Measurements from ENCODE around the gene AMPD1.
A peak's percentile ranks its signal among the peaks of the same experiment; 100 is the strongest.

The AMPD1 gene

DNA sequence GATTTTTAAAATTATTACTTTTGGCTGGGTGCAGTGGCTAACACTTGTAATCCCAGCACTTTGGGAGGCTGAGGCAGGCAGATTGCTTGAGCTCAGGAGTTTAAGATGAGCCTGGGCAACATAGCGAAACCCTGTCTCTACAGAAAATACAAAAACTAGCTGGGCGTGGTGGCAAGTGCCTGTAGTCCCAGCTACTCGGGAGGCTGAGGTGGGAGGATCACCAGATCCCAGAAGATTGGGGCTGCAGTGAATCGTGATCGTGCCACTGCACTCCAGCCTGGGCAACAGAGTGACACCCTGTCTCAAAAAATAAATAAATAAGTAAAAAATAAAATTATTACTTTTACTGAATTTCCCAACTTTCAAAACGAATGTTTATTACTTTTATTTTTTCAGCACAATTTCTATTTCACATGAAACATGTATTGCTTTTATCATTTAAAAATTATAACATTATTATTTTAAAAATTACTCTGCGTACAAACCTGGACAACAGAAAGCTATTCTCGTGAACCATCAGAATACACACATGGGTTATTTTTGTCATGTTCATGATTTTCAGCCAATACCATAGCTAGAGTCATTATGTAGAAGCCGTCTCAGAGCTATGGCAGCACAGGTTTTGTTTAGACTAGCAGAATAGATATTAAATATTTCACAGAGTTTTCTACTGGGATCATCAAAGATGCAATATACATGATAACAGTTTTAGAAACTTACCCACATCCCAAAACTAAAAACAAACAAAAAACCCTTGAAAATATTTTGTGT lies 621 bp downstream of the AMPD1 start:
- no peak for DNase-seq

DNA sequence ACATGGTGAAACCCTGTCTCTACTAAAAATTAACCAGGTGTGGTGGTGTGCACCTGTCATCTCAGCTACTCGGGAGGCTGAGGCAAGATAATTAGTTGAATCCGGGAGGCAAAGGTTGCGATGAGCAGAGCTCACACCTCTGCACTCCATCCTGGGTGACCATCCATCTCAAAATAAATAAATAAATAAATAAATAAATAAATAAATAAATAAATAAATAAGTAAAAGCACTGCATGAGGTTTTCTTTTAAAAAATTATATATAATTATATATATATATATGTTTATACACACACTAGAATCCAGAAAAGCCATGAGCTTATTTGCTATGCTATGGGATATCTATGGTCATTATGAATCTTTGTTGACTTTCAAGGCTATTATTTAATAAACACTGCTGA lies 2.4 kb downstream of the AMPD1 start:
- DNase-seq, result no peak

DNA sequence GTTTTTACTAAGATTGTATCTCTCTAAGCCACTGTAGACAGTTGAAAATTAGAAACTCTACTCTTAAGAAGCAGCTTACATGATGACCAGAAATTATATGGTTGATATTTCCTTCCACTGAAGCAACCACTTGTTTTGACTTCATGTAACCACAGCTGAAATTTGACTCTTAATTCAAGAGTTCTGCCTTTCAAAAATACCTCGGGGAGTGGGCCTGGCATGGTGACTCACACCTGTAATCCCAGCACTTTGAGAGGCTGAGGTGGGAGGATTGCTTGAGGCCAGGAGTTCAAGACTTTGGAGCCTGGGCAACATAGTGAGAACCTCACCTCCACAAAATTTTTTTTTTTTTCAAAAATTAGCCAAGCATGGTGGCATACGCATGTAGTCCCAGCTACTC lies 4.3 kb downstream of the AMPD1 start:
- no peak for DNase-seq

DNA sequence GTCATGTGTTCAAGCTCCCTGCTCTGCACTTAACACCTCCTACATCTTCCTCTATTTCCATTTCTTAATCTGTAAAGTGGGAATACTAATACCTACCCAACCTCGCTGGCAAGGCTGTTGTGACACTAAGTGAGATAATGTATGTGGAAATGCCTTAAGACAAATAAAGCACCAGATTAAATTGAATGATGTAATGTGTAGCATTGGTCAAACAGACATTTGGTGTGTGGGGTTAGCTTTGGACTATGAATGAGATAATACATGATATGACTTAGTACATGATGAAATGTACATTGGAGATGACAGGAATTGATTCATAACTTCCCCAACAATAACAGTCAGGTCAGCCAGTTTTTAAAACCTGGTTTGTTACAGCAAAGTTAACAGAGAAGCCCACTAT lies 5.2 kb downstream of the AMPD1 start:
- no peak for DNase-seq

DNA sequence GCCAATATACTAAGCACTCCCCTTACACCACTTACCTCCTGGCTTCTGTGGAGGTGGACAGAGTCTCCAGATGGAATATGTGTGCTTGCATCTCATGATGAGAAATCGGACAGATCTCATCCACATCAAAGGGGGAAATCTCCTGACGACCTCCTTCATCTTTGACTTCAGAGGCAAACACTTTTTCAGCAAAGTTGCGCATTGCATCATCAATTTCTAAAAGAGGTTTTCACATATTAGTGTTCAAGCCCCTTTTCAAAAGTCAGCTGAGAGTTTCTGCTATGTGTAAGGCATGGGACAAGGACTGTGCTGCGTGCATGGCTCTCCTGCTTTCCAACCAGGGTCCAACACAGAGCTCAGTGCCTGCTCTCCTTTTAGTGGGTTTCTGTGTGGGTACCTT lies 6.8 kb downstream of the AMPD1 start:
- no peak for DNase-seq

DNA sequence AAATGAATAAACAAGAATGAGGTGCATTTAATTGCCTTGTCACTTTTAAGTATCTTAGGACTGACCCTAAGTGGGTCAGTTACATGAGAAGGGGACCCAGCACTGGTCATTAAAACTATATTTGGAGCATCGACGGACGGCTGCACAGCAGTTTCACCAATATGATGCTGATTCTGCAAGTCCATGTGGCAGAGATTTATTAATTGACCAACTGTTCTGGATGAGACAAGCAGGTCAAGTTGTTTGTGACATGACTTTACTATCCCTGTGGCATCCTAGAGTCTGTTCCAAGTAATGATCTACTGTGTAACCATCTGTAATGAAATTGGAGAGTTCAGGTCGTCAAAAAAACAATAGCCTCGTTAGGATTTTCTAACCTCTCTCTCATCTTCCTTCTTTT lies 9.5 kb downstream of the AMPD1 start:
- no peak for DNase-seq

DNA sequence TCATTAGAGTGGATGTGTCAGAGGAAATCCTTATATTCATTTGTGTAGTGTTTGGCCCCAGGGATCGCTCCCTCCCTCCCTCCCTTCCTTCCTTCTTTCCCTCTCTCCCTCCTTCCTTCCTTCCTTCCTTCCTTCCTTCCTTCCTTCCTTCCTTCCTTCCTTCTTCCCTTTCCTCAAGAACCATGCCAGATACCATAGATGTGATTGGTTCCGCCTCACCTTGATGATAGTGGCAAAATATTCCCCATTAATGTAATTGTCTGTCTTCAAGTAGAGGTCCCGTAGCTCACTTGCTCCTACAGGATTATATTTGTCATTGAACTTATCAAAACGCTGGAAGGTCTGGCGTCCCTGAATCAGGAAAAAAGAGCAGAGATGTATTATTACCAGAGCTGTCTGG lies 17.7 kb downstream of the AMPD1 start:
- DNase-seq, result no peak

DNA sequence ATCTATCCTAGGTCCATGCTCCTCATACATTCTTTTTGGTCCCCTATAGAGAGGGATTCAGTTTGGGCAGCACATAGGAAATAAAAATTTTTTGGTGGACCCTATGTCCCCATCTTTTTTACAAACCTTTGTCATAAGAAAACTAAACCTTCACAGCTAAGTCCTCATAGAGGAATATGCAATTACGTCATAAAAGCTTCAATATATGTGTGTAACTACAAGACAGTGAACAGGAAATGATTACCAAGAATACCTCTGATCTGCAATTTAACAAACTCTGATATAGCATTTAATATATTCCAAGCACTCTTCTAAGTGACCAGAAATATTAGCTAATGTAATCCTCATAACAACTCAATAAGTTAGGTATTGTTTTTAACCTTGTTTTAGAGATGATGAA lies 19.2 kb downstream of the AMPD1 start:
- no peak for DNase-seq

DNA sequence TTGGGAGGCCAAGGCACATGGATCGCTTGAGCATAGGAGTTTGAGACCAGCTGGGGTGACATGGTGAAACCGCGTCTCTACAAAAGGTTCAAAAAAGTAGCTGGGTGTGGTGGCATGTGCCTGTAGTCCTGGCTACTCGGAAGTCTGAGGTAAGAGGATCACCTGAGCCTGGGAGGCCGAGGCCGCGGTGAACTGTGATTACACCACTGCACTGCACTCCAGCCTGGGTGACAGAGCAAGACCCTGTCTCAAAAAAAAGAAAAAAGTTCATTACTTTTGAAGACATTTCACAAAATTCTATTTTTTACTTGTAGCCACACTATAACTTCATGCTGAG lies 23.4 kb downstream of the AMPD1 start:
- DNase-seq, result no peak

DNA sequence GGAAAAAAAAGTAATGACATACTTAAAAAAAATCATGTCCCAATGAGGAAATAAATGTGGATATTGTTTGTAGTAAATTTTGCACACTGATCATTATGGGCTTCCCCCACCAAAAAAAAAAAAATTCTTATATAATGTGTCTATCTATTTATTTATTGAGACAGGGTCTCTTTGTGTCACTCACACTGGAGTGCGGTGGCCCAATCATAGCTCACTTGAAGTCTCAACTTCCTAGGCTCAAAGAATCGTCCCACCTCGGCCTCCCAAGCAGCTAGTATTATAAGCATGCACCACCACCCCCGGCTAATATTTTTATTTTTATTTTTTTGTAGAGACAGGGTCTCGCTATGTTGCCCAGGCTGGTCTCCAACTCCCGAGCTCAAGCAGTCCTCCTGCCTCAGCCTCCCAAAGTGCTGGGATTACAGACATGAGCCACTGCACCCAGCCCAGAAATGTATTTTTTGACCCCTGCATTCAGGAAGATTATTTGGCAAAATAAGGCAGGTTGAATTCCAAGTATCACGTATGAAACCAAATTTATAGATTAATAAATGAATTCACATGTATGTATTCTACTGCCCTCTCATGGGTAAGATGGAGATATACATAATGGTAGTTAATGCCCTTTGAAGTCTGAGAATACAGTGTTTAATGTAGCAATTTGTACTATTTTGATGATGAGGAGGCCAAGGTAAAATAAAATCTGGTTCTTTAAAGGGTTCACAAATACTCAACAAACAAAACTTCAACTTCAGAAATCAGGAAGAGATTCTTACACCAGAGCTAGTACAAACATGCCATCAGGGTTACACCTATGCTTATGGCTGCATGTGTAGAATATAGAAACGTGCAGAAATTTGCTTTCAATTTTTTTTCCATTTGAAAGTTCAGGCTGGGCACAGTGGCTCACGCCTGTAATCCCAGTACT lies 24.1 kb downstream of the AMPD1 start:
- DNase-seq, result no peak

DNA sequence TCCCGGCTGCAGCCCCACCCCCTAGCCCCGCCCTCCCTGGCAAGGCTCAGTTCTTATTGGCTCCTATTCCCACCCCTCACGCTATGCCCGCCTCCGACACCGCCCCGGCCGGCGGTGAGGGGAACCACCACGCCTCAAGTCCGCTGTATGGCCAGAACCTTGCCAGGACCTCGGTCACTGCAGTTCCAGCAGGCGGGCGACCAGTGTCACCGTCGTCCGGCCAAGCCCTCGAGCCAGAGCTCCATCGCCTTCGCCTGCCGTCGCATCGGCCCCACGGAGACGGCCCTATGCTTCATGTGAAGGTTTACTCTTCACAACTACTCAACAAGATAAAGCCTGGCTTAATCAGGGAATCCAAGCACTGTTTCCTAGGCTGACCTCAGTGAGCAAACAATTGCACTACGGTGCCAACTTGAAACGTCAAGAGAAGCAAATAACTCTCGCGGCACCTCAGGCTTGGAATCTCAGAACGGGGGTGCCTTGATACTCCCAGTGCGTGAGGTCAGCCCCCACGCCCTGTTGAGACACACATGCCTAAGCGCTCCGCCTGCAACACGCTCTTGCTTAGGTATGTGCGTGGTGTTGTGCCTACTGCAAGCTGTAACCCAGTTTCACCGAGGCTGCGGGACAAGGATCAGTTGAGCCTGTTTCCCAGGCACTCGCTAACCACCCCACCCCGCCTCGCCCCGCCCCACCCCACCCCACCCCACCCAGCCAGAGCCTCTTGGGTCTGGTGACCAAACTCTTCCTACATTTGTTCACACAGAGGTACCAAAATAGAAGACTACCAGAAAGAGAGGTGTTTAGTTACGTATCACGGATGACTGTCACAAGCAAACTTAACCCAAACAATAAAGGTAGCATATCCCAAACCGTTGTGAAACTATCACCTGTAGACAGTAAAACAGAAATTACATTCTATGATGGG lies 25.0 kb downstream of the AMPD1 start:
- DNase-seq, result peak; percentile 51

DNA sequence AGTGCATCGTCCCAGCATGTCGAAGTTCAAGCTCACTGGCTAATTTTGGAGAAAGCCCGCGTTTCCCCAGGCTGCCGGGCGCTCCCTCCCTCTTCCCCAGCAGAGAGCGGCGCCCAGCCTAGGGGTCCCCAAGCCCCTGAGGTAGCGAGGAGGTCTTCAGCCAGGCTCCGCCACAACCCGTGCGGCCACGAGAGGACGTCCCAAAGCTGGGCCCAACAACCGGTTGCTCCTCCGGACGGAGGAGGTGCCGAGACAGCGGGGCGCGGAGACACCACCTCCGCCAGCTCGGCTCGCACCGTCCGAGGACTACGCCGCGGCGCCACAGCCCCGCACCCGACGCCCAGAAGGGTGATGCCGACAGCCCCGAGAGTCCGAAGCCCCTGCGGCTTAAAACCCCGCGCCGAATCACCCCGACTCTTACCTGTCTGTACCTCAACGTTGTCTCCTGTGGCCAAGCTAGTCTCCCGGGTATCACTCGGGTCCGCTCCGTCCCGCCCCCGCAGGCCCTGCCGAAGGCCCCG lies 25.7 kb downstream of the AMPD1 start, which contains the start of gene DENND2C:
Gene DENND2C (minus strand): TSS at position 488 of the 521 bp plus-strand sequence. CDS start 44,065 bp downstream, outside the sequence.
- DNase-seq, result no peak

DNA sequence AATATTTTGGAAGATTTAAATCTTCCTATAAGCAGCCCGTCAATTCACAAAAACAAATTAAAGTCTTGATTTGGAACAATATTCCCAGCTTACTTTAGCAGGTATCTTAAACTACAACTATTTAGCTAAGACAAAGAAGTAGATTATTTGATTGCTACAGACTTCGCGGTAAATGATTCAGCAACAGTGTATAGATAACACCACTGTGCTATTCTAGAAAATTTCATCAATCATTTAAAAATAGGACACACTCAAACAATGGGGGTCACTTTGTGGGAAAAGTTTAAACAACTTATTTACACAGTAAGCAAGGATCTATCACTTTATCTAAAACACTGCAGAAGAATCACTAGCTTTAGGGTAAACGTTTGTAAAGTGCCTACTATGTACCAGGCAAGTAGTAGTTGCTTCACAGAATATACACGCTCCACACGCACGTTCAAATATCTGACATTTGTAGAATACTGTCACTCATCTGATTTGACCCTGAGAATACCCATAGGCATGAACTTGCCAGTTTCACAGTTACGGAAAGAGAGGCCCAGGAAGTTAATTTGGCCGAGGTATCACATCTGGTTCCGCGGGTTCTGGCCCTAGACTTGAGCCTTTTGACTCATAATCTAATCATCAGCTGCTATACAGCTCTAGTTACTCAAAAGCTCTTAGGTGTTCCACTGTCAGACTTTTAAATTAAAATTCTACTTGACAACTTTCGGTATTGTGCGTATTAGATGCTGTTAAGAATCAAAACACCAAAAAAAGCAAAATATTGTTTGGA lies 26.4 kb downstream of the AMPD1 start:
- no peak for DNase-seq

DNA sequence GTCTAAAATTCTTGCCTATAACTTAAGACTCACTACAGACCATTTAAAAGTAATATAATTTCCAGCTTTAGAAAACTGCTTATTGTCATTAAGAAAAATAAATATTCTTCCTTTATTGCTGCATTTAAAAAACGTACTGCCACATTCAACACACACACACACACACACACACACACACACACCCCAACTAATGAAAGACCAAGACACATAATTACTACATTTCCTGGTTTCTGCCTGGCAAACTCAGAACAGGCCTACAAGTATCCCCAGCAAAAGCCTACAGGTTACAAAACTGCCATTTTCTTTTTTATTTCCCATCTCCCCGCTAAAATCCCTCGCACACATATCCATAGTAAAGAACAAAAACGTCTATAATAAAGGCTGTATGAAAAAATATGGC lies 27.0 kb downstream of the AMPD1 start:
- no peak for DNase-seq

DNA sequence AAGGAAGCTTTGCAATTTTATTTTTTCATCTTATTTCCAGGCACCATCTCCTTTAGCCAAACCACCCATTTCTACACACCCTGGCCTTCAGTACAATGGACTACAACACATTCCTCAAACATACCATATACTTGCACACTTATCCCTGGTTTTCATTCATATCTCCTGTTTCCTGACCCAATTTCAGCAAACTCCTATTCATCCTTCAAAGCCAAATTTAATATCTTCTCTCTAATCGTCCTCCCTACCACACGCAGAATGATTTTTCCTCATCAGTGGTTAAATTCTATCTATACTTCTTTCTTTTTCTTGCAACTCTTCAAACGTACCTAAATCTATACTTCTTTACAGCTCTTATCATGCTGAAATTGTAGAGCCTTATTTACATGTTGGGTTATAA lies 28.4 kb downstream of the AMPD1 start:
- no peak for DNase-seq

DNA sequence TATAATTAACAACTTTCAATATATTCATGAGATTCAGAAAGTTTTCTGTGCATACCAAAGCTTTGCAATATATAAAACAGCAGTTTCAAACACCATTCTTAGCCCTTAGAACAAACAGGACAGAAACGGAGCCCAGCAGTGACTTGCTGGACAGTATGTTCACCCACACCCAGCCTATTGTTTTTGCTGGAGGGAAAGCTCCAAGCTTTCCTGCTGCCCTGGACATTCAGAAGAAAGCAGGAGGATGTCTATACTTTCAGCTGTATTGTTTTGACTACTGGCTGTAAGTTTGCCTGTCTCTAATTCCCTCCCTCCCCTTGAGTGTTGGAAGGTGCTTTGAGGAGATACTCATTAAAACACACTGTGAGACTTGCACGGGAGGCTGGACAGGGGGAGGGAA lies 35.1 kb downstream of the AMPD1 start:
- no peak for DNase-seq

DNA sequence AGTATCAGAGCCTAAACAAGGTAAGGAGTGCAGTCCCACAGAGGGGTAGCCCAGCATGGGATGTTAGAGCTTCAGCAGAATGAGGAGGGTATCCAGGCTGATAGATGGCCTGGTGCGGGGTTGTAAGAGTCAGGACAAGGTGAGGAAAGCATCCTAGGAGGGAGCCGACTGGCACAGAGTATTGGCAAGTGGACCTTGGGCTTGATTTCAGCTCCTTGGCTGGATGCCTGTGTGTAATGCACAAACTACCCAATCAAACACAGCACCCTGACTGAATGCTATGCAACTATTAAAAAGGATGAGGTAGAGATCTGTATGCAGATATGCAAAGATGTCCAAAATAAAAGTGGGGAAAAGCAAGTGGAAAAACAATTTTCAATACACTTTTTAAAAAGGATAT lies 43.5 kb downstream of the AMPD1 start:
- DNase-seq, result no peak

DNA sequence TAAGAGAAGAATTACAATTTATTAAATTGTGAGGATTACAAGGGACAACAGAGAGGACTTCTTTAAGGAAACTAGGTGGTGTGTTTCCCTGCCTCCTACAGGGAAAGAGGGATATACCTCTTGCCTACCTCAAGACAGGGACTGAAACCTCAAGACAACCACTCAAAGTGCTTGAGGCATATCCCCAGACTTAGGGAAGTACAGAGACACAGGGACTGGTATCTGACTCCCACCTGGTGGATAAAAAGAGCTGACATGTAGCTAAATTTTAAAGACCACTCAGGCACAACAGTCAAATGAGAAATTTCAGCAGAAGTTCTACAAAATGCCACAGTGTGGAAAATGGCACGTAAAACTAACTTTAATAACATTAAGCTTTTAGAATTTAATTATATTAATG lies 46.8 kb downstream of the AMPD1 start:
- no peak for DNase-seq

DNA sequence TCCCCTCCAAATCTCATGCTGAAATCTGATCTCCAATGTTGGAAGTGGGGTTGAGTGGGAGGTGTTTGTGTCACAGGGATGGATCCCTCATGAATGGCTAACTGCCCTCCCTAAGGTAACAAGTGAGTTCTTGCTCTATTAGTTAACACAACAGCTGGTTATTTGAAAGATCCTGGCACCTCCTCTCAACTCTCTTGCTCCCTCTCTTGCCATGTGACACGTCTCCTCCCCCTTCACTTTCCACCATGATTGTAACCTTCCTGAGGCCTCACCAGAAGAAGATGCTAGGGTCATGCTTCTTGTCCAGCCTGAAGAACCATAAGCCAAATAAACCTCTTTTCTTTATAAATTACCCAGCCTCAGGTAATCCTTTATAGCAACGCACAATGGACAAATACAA lies 54.0 kb downstream of the AMPD1 start:
- DNase-seq, result no peak

DNA sequence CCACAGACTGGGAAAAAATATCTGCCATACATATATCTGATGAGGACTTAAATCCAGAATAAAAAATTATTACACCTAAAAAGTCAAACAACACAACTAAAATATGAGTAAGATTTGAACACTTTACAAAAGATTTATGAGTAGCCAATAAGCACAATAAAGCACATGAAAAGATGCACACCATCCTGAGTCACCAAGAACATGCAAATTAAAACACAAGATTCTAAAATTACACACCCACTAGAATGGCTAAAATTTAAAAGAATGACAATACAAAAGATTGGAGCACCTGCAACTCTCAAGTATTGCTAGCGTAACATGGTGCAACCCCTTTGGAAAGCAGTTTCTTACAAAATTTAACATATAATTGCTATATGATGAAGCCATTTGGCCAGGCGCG lies 56.4 kb downstream of the AMPD1 start:
- DNase-seq, result no peak

DNA sequence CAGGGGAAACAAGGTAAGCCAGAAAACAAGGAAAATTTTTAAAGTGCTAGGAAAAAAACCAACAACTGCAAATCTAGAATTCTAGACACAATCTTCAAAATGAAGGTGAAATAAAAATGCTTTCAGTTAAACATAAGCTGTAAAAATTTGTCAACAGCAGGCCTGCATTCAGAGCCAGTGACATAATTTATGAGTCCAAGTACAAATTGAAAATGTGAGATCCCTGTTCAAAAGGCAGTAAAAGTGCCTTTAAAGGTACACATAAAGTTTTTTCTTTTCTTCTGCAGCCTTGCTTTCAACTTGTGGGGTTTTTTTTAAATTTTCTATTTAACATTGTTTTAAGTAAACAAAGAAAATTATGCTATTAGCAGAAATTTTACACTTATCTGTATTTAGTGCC lies 62.9 kb downstream of the AMPD1 start:
- DNase-seq, result no peak

DNA sequence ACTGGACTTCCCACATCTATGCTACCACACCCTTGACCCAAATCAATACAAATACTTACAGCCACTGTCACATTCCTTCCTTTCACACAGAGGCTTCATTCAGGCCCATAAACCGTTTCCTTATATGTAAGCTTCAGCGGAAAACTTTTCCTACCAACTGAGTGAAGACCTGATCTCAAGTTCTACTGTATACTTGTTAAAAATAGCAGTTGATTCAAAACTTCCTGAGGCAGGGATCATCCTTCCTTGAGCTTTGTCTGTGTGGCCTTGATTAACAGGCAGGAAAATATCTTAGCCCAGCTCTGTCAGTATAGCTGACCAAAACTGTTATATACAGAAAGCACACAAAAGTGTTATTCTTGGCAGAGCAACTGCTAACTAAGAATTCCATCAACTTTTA lies 68.2 kb downstream of the AMPD1 start:
- DNase-seq, result no peak

Data from DMS153 (cell line).